Measurements from ENCODE around the gene KATNAL1. TPM values are rescaled to one million over a fixed set of nuclear protein-coding genes. Genes with fewer than 3 reads are reported as not detected.

KATNAL1 gene
- total RNA-seq, 1 experiment from 2014 or later, result 14.2 TPM

GRCh38 chr13:30313311-30313710 lies 6.0 kb upstream of the KATNAL1 start:
- ATAC-seq (no peak), DNase-seq (ENCODE audit: low spot score) (no peak)
- H3K27me3 Mint-ChIP-seq (ENCODE audit: low read depth), result no peaks in the 10 kb centered on the region
- H3K36me3 Mint-ChIP-seq, result no peaks in the 10 kb centered on the region
- ChIA-PET POLR2A (no interaction called here), CTCF (no interaction called here)
- H3K4me3 Mint-ChIP-seq, result no peak overlapping the region
- no peaks in the 10 kb centered on the region for H3K9me3 Mint-ChIP-seq
- no peak overlapping the region for H3K27ac Mint-ChIP-seq
- TF ChIP-seq CDX4 (CRISPR knock-in tag; IDR thresholded peaks at IDR 0.05; ENCODE audit: borderline replicate concordance), result no peak
- TF ChIP-seq ATF3 (CRISPR knock-in tag; conservative IDR thresholded peaks at IDR 0.05), result no peak
- no peak for TF ChIP-seq ZNF416 (CRISPR knock-in tag; IDR thresholded peaks at IDR 0.05)
- TF ChIP-seq TEAD1 (CRISPR knock-in tag; IDR thresholded peaks at IDR 0.05), result no peak
- no peak for TF ChIP-seq FOXK1 (CRISPR knock-in tag; IDR thresholded peaks at IDR 0.05)
- no peak for TF ChIP-seq FOXP4 (CRISPR knock-in tag; IDR thresholded peaks at IDR 0.05)
- no peak for TF ChIP-seq HMGA2 (CRISPR knock-in tag; IDR thresholded peaks at IDR 0.05)
- peaks cover 7% of the 10 kb centered on the region for H3K4me1 Mint-ChIP-seq

- no peak for DNase-seq (ENCODE audit: low spot score)
- no peaks in the 10 kb centered on the region for H3K27me3 Mint-ChIP-seq (ENCODE audit: low read depth)
- no peak overlapping the region for H3K4me3 Mint-ChIP-seq
- no peaks in the 10 kb centered on the region for H3K36me3 Mint-ChIP-seq
- ATAC-seq, result no peak
- ChIA-PET POLR2A (no interaction called here), CTCF (interaction anchor here (1.6 kb wide), 1 partner anchor 269 kb away, joined by 4 read pairs; no protein-coding TSS in a partner anchor)
- TF ChIP-seq MXD4 (CRISPR knock-in tag; IDR thresholded peaks at IDR 0.05; ENCODE audit: borderline replicate concordance) (no peak), PRRX2 (CRISPR knock-in tag; IDR thresholded peaks at IDR 0.05) (no peak), ATF3 (CRISPR knock-in tag; conservative IDR thresholded peaks at IDR 0.05) (no peak), ZNF425 (CRISPR knock-in tag; conservative IDR thresholded peaks at IDR 0.05) (no peak)
- H3K9me3 Mint-ChIP-seq, result no peaks in the 10 kb centered on the region
- H3K27ac Mint-ChIP-seq, result no peak overlapping the region
- H3K4me1 Mint-ChIP-seq, result peaks cover 7% of the 10 kb centered on the region
Observed at GRCh38 chr13:30312904-30313303, 5.6 kb upstream of the KATNAL1 start.

GRCh38 chr13:30308548-30308947 lies 1.2 kb upstream of the KATNAL1 start:
- ChIA-PET POLR2A (interaction anchor here (0.5 kb wide), 1 partner anchor 17 kb away, joined by 3 read pairs; no protein-coding TSS in a partner anchor), CTCF (interaction anchor here (0.9 to 3.0 kb wide), 3 partner anchors 9 to 176 kb away, joined by 3 to 26 read pairs (median 5); no protein-coding TSS in a partner anchor)
- H3K4me1 Mint-ChIP-seq, result peaks cover 31% of the 10 kb centered on the region
- H3K36me3 Mint-ChIP-seq, result no peaks in the 10 kb centered on the region
- H3K9me3 Mint-ChIP-seq, result no peaks in the 10 kb centered on the region
- no peak for DNase-seq (ENCODE audit: low spot score)
- no peak overlapping the region for H3K27ac Mint-ChIP-seq
- H3K27me3 Mint-ChIP-seq (ENCODE audit: low read depth), result no peaks in the 10 kb centered on the region
- no peak for ATAC-seq
- peak overlapping the region; percentile 80 for H3K4me3 Mint-ChIP-seq
- TF ChIP-seq STAT6 (CRISPR knock-in tag; conservative IDR thresholded peaks at IDR 0.05; ENCODE audit: low read depth) (no peak), ZNF425 (CRISPR knock-in tag; conservative IDR thresholded peaks at IDR 0.05) (no peak), ATF3 (CRISPR knock-in tag; conservative IDR thresholded peaks at IDR 0.05) (no peak), FOXJ3 (CRISPR knock-in tag; IDR thresholded peaks at IDR 0.05; ENCODE audit: borderline replicate concordance) (no peak), ZNF317 (CRISPR knock-in tag; IDR thresholded peaks at IDR 0.05; ENCODE audit: borderline replicate concordance, low read depth) (no peak), PREB (CRISPR knock-in tag; IDR thresholded peaks at IDR 0.05; ENCODE audit: borderline replicate concordance) (no peak), E2F1 (CRISPR knock-in tag; IDR thresholded peaks at IDR 0.05) (no peak)

Measured in WTC11 (cell line).